ENCODE measurements around the gene SHC3. TPM values are rescaled to one million over a fixed set of nuclear protein-coding genes. Genes with fewer than 3 reads are reported as not detected.

The SHC3 gene
- total RNA-seq, 3 donors from 2014 or later (not counting 1 experiment from before 2014, with no cell fraction given) = 0.02 to 0.09 (median 0.08) TPM

GRCh38 chr9:89029788-89030187, 148.8 kb downstream of the SHC3 start:
- Histone ChIP-seq H3K36me3 (ENCODE audit: control insufficient read depth, insufficient read depth, low read length) (no peaks in the 10 kb centered on the region), H3K27ac (ENCODE audit: low read length) (no peak overlapping the region), H3K4me1 (ENCODE audit: control insufficient read depth, insufficient read depth, low read length) (no peaks in the 10 kb centered on the region), H3K9me3 (ENCODE audit: control insufficient read depth, insufficient read depth, low read length) (no peaks in the 10 kb centered on the region), H3K27me3 (ENCODE audit: control insufficient read depth, insufficient read depth, low read length) (no peaks in the 10 kb centered on the region), H3K4me3 (ENCODE audit: low read length) (no peak overlapping the region)
- intact Hi-C loops (cut with micrococcal nuclease) = no loop called here
- no peak overlapping the region for H3K4me3 Mint-ChIP-seq
- no peak overlapping the region for H3K27ac Mint-ChIP-seq
- TF ChIP-seq, protein P1, sequence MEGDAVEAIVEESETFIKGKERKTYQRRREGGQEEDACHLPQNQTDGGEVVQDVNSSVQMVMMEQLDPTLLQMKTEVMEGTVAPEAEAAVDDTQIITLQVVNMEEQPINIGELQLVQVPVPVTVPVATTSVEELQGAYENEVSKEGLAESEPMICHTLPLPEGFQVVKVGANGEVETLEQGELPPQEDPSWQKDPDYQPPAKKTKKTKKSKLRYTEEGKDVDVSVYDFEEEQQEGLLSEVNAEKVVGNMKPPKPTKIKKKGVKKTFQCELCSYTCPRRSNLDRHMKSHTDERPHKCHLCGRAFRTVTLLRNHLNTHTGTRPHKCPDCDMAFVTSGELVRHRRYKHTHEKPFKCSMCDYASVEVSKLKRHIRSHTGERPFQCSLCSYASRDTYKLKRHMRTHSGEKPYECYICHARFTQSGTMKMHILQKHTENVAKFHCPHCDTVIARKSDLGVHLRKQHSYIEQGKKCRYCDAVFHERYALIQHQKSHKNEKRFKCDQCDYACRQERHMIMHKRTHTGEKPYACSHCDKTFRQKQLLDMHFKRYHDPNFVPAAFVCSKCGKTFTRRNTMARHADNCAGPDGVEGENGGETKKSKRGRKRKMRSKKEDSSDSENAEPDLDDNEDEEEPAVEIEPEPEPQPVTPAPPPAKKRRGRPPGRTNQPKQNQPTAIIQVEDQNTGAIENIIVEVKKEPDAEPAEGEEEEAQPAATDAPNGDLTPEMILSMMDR (IDR thresholded peaks at IDR 0.05) = no peak
- H3K36me3 Mint-ChIP-seq = peaks cover 10% of the 10 kb centered on the region
- ATAC-seq (no peak), DNase-seq (no peak)
- peaks cover 0 to 4% of the 10 kb centered on the region in 2 donors for H3K9me3 Mint-ChIP-seq
- peaks cover 7 to 56% of the 10 kb centered on the region in 2 donors for H3K27me3 Mint-ChIP-seq (ENCODE audit: low read depth in 2 of 2)
- no peaks in the 10 kb centered on the region for H3K4me1 Mint-ChIP-seq

DNA sequence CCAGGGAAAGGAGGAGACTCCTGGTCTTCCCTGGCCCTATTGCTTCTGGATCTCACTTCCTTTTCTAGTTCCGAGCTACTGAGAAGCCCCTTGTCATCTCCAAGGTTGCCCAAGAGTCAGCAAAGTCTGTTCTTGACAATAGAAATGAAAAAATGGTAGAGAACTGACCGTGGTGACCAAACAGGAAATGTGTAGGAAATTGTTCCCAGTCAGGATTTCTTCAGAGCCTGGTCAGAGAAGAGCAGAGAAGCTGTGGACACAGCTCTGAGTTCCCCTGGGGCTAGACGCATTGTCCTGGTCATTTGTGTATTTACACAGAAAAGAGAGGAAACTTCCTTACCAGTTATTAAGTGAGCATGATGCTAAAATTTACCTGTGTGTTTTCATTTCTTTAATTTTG, 151.7 kb downstream of the SHC3 start:
- Histone ChIP-seq H3K27ac (ENCODE audit: low read length) (no peak overlapping the region), H3K9me3 (ENCODE audit: control insufficient read depth, insufficient read depth, low read length) (no peaks in the 10 kb centered on the region), H3K4me3 (ENCODE audit: low read length) (no peak overlapping the region), H3K27me3 (ENCODE audit: control insufficient read depth, insufficient read depth, low read length) (no peaks in the 10 kb centered on the region), H3K36me3 (ENCODE audit: control insufficient read depth, insufficient read depth, low read length) (no peaks in the 10 kb centered on the region), H3K4me1 (ENCODE audit: control insufficient read depth, insufficient read depth, low read length) (no peaks in the 10 kb centered on the region)
- intact Hi-C loops (cut with micrococcal nuclease) = no loop called here
- no peak overlapping the region for H3K27ac Mint-ChIP-seq
- peaks cover 9 to 36% of the 10 kb centered on the region in 2 donors for H3K27me3 Mint-ChIP-seq (ENCODE audit: low read depth in 2 of 2)
- H3K4me1 Mint-ChIP-seq = no peaks in the 10 kb centered on the region
- ATAC-seq = no peak
- DNase-seq = no peak
- H3K36me3 Mint-ChIP-seq = peaks cover 10% of the 10 kb centered on the region
- H3K4me3 Mint-ChIP-seq = no peak overlapping the region
- TF ChIP-seq, protein P1 (IDR thresholded peaks at IDR 0.05) = no peak
- H3K9me3 Mint-ChIP-seq = peaks cover 0 to 4% of the 10 kb centered on the region in 2 donors
- WGBS (ENCODE audit: insufficient coverage) = 27% methylated on average over 3 of the region's 3 CpGs

GRCh38 chr9:89025553-89025952, 153.1 kb downstream of the SHC3 start:
- Mint-ChIP-seq H3K36me3 (peaks cover 10% of the 10 kb centered on the region), H3K9me3 (peaks cover 0 to 4% of the 10 kb centered on the region in 2 donors), H3K4me3 (no peak overlapping the region), H3K27me3 (ENCODE audit: low read depth in 2 of 2) (peaks cover 9 to 39% of the 10 kb centered on the region in 2 donors), H3K4me1 (no peaks in the 10 kb centered on the region), H3K27ac (no peak overlapping the region)
- Histone ChIP-seq H3K27me3 (ENCODE audit: control insufficient read depth, insufficient read depth, low read length) (no peaks in the 10 kb centered on the region), H3K27ac (ENCODE audit: low read length) (no peak overlapping the region), H3K9me3 (ENCODE audit: control insufficient read depth, insufficient read depth, low read length) (no peaks in the 10 kb centered on the region), H3K4me3 (ENCODE audit: low read length) (no peak overlapping the region), H3K4me1 (ENCODE audit: control insufficient read depth, insufficient read depth, low read length) (no peaks in the 10 kb centered on the region), H3K36me3 (ENCODE audit: control insufficient read depth, insufficient read depth, low read length) (no peaks in the 10 kb centered on the region)
- intact Hi-C loops (cut with micrococcal nuclease) = no loop called here
- TF ChIP-seq, protein P1 (IDR thresholded peaks at IDR 0.05) = no peak
- ATAC-seq = no peak
- no peak for DNase-seq

DNA sequence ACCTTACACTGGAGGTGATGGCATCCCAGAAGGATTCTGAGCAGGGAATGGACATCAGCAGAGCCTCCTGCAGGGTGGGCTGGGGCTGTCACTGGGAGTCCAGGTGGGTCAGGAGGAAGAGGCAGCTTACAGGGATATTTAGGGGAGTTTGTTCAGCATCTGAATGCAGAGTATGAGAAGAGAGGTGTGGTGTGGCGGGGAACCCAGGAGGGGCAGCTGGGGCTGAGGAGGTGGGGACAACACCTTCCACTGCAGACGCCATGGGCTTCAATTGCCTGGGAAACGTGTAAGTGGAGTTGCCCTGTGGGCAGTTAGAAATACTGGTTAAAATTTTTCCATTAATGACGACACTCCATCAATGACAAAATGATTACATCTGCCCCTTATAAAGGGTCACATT, 153.9 kb downstream of the SHC3 start:
- no peak overlapping the region for H3K27ac ChIP-seq (ENCODE audit: low read length)
- peaks cover 0 to under 1% of the 10 kb centered on the region in 2 donors for H3K9me3 Mint-ChIP-seq
- H3K27me3 Mint-ChIP-seq (ENCODE audit: low read depth in 2 of 2) = peaks cover 9 to 31% of the 10 kb centered on the region in 2 donors
- intact Hi-C loops (cut with micrococcal nuclease) = no loop called here
- no peaks in the 10 kb centered on the region for H3K36me3 ChIP-seq (ENCODE audit: control insufficient read depth, insufficient read depth, low read length)
- H3K4me3 ChIP-seq (ENCODE audit: low read length) = no peak overlapping the region
- H3K4me3 Mint-ChIP-seq = no peak overlapping the region
- DNase-seq (no peak), ATAC-seq (peak in 1 of 3 donors; percentile 12)
- no peaks in the 10 kb centered on the region for H3K9me3 ChIP-seq (ENCODE audit: control insufficient read depth, insufficient read depth, low read length)
- WGBS (ENCODE audit: insufficient coverage) = 80% methylated on average over 4 of the region's 4 CpGs
- TF ChIP-seq, protein P1 (IDR thresholded peaks at IDR 0.05) = no peak
- no peaks in the 10 kb centered on the region for H3K27me3 ChIP-seq (ENCODE audit: control insufficient read depth, insufficient read depth, low read length)
- peaks cover 0 to 4% of the 10 kb centered on the region in 2 donors for H3K4me1 Mint-ChIP-seq
- peaks cover 2% of the 10 kb centered on the region for H3K36me3 Mint-ChIP-seq
- no peak overlapping the region for H3K27ac Mint-ChIP-seq
- no peaks in the 10 kb centered on the region for H3K4me1 ChIP-seq (ENCODE audit: control insufficient read depth, insufficient read depth, low read length)

Data from natural killer cell (primary cell).